Activated naive CD8-positive, alpha-beta T cell treated with anti-CD3 and anti-CD28 coated beads, Interleukin-2, amount 10 ng/mL, durations not matched to agents 7 days and 5 days (primary cell): ENCODE data around the gene AIF1. TPM values are rescaled to one million over a fixed set of nuclear protein-coding genes. Genes with fewer than 3 reads are reported as not detected.

Experiments
- ATAC-seq: fragments of 150-1000 bp; cut with Tn5 transposase; one replicate; pipeline ENCODE4 v1.10.0; 2021; ENCODE audit warnings: low read depth, moderate library complexity
- POLR2A ChIA-PET: fragments of 350-600 bp; sonication (Branson Sonifier 250); formaldehyde crosslinking; loops from one replicate; lab custom pipeline; 2021; ENCODE audit warnings: antibody characterized with exemption; lab: Charles Lee
- DNase-seq: peaks from one replicate; pipeline ENCODE4 v3.0.0; 2021
- H3K27ac Mint-ChIP-seq: one replicate; pipeline ENCODE4 v1.8.0; 2022; ENCODE audit warnings: mild to moderate bottlenecking, mixed read lengths
- H3K27me3 Mint-ChIP-seq: one replicate; pipeline ENCODE4 v1.8.0; 2022; ENCODE audit warnings: mild to moderate bottlenecking, moderate library complexity, mixed read lengths
- H3K36me3 Mint-ChIP-seq: one replicate; pipeline ENCODE4 v1.8.0; 2021; ENCODE audit warnings: mild to moderate bottlenecking, mixed read lengths
- H3K4me1 Mint-ChIP-seq: one replicate; pipeline ENCODE4 v1.8.0; 2021; ENCODE audit warnings: mixed read lengths
- H3K4me3 Mint-ChIP-seq: one replicate; pipeline ENCODE4 v1.8.0; 2022; ENCODE audit warnings: mild to moderate bottlenecking, moderate library complexity, mixed read lengths
- H3K9me3 Mint-ChIP-seq: one replicate; pipeline ENCODE4 v1.8.0; 2021; ENCODE audit warnings: mixed read lengths
- total RNA-seq, 2 experiments: library from RNA; stranded (reverse); gene quantifications; one replicate each; pipeline ENCODE4 v1.2.3, GENCODE V29; 2021

Gene AIF1
- 100 to 1,000 TPM; 117 to 118 TPM for total RNA-seq

- POLR2A ChIA-PET = interaction anchor here (1.5 to 2.6 kb wide), 2 partner anchors 16 to 74 kb away, joined by 4 to 12 read pairs; no protein-coding TSS in a partner anchor
- no peak for ATAC-seq
- peaks cover 9% of the 10 kb centered on the region for H3K36me3 Mint-ChIP-seq
- H3K4me3 Mint-ChIP-seq = peak within 1 kb of the TSS; percentile 94
- no peaks in the 10 kb centered on the region for H3K9me3 Mint-ChIP-seq
- no peaks in the 10 kb centered on the region for H3K27me3 Mint-ChIP-seq
- peak within 1 kb of the TSS; percentile 95 for H3K27ac Mint-ChIP-seq
- no peak for DNase-seq
- peaks cover 33% of the 10 kb centered on the region for H3K4me1 Mint-ChIP-seq
These were observed at the start of gene AIF1 for GRCh38 chr6:31614684-31615578. Gene AIF1 (plus strand): TSS chr6:31615234. CDS start chr6:31615330, 96 bp downstream.

DNA sequence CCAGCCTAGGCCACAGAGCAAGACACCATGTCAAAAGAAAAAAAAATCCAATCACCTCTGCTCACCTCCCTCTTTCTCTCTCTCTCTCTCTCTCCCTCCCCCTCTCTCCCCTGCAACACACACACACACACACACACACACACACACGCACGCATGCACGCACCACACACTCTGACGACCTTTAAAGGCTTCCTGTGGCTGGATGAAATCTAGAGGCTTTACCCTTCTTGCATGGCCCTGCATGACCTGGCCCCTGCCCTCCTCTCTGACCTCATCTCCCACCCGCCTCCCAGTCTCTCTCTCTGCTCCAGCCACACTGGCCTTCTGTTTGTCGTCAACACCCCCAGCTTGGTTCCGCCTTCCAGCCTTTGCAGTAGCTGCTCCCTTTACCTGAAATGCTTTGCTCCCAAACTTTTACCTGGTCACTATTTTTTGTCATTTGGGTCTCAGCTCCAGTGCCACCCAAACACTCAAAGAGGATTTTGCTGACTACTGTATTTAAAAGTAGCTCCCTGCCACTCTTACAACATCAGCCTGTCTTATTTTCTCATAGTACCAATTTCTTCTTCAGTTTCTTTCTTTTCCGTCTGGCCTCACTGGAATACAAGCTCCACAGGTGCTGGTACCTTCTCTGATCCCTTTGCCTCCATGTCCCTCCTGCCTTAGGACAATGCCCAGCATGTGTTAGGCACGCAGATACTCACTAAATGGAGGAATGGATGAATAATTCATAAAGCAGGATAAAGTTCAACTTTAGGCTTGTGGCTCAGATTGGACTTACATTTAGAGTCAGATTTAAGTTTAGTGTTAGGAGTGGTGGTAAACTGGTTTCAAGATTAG, 47.3 kb upstream of the AIF1 start:
- DNase-seq (no peak), ATAC-seq (no peak)
- Mint-ChIP-seq H3K36me3 (peaks cover 7% of the 10 kb centered on the region), H3K9me3 (no peaks in the 10 kb centered on the region), H3K27ac (peak overlapping the region; percentile 69), H3K4me1 (peaks cover 53% of the 10 kb centered on the region), H3K4me3 (peak overlapping the region; percentile 41), H3K27me3 (peaks cover 40% of the 10 kb centered on the region)
- POLR2A ChIA-PET = interaction anchor here (0.7 to 7.6 kb wide), 10 partner anchors 9 to 169 kb away, joined by 3 to 87 read pairs (median 6); partner anchors contain the start of genes DDX39B, GPANK1, LTB and NCR3

DNA sequence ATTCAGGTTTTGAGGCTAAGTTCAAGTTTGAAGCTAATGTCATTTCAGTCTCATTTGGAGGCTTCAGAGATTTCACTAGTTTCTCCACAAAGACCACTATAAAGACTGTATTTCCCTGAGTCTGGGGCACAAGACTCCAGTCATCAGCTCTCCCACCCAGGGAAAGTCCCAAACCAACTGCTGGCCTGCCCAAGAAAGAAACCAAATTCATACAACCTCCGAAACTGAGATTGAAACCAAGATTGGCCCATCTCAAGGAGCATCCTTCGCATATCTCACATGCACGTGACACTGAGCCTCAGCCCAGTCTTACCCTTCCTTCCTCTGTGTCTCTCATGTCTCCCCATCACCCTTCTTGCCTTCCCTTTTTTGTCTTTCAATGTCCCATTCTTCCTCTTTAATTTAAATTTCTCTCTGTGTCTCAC, 46.5 kb upstream of the AIF1 start:
- DNase-seq = no peak
- peak overlapping the region; percentile 64 for H3K27ac Mint-ChIP-seq
- ATAC-seq = peak; percentile 65
- H3K9me3 Mint-ChIP-seq = no peaks in the 10 kb centered on the region
- POLR2A ChIA-PET = interaction anchor here (0.7 to 7.6 kb wide), 11 partner anchors 9 to 169 kb away, joined by 3 to 87 read pairs (median 5); partner anchors contain the start of genes DDX39B, GPANK1, LTB and NCR3
- peaks cover 57% of the 10 kb centered on the region for H3K4me1 Mint-ChIP-seq
- H3K27me3 Mint-ChIP-seq = peaks cover 36% of the 10 kb centered on the region
- H3K36me3 Mint-ChIP-seq = peaks cover 7% of the 10 kb centered on the region
- H3K4me3 Mint-ChIP-seq = peak overlapping the region; percentile 41

GRCh38 chr6:31569861-31570536, 45.0 kb upstream of the AIF1 start:
- Mint-ChIP-seq H3K4me3 (no peak overlapping the region), H3K36me3 (peaks cover 4% of the 10 kb centered on the region), H3K27me3 (peaks cover 25% of the 10 kb centered on the region), H3K9me3 (no peaks in the 10 kb centered on the region), H3K4me1 (peaks cover 67% of the 10 kb centered on the region), H3K27ac (no peak overlapping the region)
- DNase-seq (no peak), ATAC-seq (no peak)
- POLR2A ChIA-PET = interaction anchor here (0.7 to 7.6 kb wide), 9 partner anchors 10 to 202 kb away, joined by 3 to 87 read pairs (median 5); partner anchors contain the start of genes LTB, NCR3, NFKBIL1 and TNF

DNA sequence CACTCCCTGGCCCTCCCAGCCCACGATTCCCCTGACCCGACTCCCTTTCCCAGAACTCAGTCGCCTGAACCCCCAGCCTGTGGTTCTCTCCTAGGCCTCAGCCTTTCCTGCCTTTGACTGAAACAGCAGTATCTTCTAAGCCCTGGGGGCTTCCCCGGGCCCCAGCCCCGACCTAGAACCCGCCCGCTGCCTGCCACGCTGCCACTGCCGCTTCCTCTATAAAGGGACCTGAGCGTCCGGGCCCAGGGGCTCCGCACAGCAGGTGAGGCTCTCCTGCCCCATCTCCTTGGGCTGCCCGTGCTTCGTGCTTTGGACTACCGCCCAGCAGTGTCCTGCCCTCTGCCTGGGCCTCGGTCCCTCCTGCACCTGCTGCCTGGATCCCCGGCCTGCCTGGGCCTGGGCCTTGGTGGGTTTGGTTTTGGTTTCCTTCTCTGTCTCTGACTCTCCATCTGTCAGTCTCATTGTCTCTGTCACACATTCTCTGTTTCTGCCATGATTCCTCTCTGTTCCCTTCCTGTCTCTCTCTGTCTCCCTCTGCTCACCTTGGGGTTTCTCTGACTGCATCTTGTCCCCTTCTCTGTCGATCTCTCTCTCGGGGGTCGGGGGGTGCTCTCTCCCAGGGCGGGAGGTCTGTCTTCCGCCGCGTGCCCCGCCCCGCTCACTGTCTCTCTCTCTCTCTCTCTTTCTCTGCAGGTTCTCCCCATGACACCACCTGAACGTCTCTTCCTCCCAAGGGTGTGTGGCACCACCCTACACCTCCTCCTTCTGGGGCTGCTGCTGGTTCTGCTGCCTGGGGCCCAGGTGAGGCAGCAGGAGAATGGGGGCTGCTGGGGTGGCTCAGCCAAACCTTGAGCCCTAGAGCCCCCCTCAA, 42.8 kb upstream of the AIF1 start, which contains the start of gene LTA:
Gene LTA (plus strand): TSS at position 249 of the 871 bp plus-strand sequence. CDS start 454 bp downstream, at position 703.
- peak within 1 kb of the TSS; percentile 100 for H3K27ac Mint-ChIP-seq
- H3K4me3 Mint-ChIP-seq = peak within 1 kb of the TSS; percentile 100
- ATAC-seq = peak; percentile 63
- DNase-seq = peak; percentile 82
- peaks cover 88% of the 10 kb centered on the region for H3K4me1 Mint-ChIP-seq
- no peaks in the 10 kb centered on the region for H3K9me3 Mint-ChIP-seq
- peaks cover 21% of the 10 kb centered on the region for H3K36me3 Mint-ChIP-seq
- H3K27me3 Mint-ChIP-seq = peaks cover 16% of the 10 kb centered on the region
- POLR2A ChIA-PET = interaction anchor here (0.8 to 16.0 kb wide), 9 partner anchors 8 to 26 kb away, joined by 3 to 481 read pairs (median 4); partner anchors contain the start of genes LST1, LTB, NCR3 and TNF

GRCh38 chr6:31573239-31574105, 41.6 kb upstream of the AIF1 start:
- H3K27ac Mint-ChIP-seq = peak overlapping the region; percentile 100

DNA sequence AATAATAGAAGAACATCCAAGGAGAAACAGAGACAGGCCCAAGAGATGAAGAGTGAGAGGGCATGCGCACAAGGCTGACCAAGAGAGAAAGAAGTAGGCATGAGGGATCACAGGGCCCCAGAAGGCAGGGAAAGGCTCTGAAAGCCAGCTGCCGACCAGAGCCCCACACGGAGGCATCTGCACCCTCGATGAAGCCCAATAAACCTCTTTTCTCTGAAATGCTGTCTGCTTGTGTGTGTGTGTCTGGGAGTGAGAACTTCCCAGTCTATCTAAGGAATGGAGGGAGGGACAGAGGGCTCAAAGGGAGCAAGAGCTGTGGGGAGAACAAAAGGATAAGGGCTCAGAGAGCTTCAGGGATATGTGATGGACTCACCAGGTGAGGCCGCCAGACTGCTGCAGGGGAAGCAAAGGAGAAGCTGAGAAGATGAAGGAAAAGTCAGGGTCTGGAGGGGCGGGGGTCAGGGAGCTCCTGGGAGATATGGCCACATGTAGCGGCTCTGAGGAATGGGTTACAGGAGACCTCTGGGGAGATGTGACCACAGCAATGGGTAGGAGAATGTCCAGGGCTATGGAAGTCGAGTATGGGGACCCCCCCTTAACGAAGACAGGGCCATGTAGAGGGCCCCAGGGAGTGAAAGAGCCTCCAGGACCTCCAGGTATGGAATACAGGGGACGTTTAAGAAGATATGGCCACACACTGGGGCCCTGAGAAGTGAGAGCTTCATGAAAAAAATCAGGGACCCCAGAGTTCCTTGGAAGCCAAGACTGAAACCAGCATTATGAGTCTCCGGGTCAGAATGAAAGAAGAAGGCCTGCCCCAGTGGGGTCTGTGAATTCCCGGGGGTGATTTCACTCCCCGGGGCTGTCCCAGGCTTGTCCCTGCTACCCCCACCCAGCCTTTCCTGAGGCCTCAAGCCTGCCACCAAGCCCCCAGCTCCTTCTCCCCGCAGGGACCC, 40.6 kb upstream of the AIF1 start:
- H3K4me3 Mint-ChIP-seq = peak overlapping the region; percentile 90
- POLR2A ChIA-PET = interaction anchor here (0.7 to 16.0 kb wide), 12 partner anchors 6 to 252 kb away, joined by 3 to 481 read pairs (median 6); partner anchors contain the start of genes DDX39B, LSM2, LST1 and LTA
- H3K27me3 Mint-ChIP-seq = peaks cover 12% of the 10 kb centered on the region
- H3K36me3 Mint-ChIP-seq = peaks cover 33% of the 10 kb centered on the region
- H3K27ac Mint-ChIP-seq = no peak overlapping the region
- H3K9me3 Mint-ChIP-seq = no peaks in the 10 kb centered on the region
- DNase-seq (no peak), ATAC-seq (no peak)
- H3K4me1 Mint-ChIP-seq = peaks cover 83% of the 10 kb centered on the region

More at GRCh38 chr6:31573239-31574105, 41.6 kb upstream of the AIF1 start:
- no peaks in the 10 kb centered on the region for H3K9me3 Mint-ChIP-seq
- ATAC-seq (no peak), DNase-seq (no peak)
- peaks cover 83% of the 10 kb centered on the region for H3K4me1 Mint-ChIP-seq
- peak overlapping the region; percentile 100 for H3K4me3 Mint-ChIP-seq
- H3K27me3 Mint-ChIP-seq = peaks cover 14% of the 10 kb centered on the region
- POLR2A ChIA-PET = interaction anchor here (0.7 to 16.0 kb wide), 8 partner anchors 7 to 26 kb away, joined by 3 to 481 read pairs (median 5); partner anchors contain the start of genes LST1, LTB, NCR3 and NFKBIL1
- H3K36me3 Mint-ChIP-seq = peaks cover 26% of the 10 kb centered on the region

- Mint-ChIP-seq H3K36me3 (peaks cover 40% of the 10 kb centered on the region), H3K4me1 (peaks cover 81% of the 10 kb centered on the region), H3K27ac (peak within 1 kb of the TSS; percentile 81), H3K27me3 (peaks cover 3% of the 10 kb centered on the region), H3K9me3 (no peaks in the 10 kb centered on the region), H3K4me3 (peak within 1 kb of the TSS; percentile 90)
- DNase-seq (peak; percentile 71), ATAC-seq (peak; percentile 12)
- POLR2A ChIA-PET = interaction anchor here (0.6 to 16.0 kb wide), 14 partner anchors 7 to 260 kb away, joined by 3 to 481 read pairs (median 5); partner anchors contain the start of genes DDX39B, LSM2, LST1 and LTA
These were observed 39.6 kb upstream of the AIF1 start, which contains the start of gene TNF for GRCh38 chr6:31575335-31575901. Gene TNF (plus strand): TSS chr6:31575565. CDS start chr6:31575742, 177 bp downstream.

DNA sequence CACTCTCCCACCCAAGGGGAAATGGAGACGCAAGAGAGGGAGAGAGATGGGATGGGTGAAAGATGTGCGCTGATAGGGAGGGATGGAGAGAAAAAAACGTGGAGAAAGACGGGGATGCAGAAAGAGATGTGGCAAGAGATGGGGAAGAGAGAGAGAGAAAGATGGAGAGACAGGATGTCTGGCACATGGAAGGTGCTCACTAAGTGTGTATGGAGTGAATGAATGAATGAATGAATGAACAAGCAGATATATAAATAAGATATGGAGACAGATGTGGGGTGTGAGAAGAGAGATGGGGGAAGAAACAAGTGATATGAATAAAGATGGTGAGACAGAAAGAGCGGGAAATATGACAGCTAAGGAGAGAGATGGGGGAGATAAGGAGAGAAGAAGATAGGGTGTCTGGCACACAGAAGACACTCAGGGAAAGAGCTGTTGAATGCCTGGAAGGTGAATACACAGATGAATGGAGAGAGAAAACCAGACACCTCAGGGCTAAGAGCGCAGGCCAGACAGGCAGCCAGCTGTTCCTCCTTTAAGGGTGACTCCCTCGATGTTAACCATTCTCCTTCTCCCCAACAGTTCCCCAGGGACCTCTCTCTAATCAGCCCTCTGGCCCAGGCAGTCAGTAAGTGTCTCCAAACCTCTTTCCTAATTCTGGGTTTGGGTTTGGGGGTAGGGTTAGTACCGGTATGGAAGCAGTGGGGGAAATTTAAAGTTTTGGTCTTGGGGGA, 38.9 kb upstream of the AIF1 start:
- DNase-seq = no peak
- Mint-ChIP-seq H3K27ac (peak overlapping the region; percentile 81), H3K9me3 (no peaks in the 10 kb centered on the region), H3K4me1 (peaks cover 78% of the 10 kb centered on the region), H3K36me3 (peaks cover 46% of the 10 kb centered on the region), H3K27me3 (peaks cover 3% of the 10 kb centered on the region), H3K4me3 (peak overlapping the region; percentile 90)
- POLR2A ChIA-PET = interaction anchor here (0.6 to 16.0 kb wide), 14 partner anchors 8 to 259 kb away, joined by 3 to 481 read pairs (median 6); partner anchors contain the start of genes ATP6V1G2, DDX39B, LST1 and LTA
- ATAC-seq = no peak
